ENCODE data around the gene FIGN.
A peak's percentile ranks its signal among the peaks of the same experiment; 100 is the strongest.

The FIGN gene, protein sequence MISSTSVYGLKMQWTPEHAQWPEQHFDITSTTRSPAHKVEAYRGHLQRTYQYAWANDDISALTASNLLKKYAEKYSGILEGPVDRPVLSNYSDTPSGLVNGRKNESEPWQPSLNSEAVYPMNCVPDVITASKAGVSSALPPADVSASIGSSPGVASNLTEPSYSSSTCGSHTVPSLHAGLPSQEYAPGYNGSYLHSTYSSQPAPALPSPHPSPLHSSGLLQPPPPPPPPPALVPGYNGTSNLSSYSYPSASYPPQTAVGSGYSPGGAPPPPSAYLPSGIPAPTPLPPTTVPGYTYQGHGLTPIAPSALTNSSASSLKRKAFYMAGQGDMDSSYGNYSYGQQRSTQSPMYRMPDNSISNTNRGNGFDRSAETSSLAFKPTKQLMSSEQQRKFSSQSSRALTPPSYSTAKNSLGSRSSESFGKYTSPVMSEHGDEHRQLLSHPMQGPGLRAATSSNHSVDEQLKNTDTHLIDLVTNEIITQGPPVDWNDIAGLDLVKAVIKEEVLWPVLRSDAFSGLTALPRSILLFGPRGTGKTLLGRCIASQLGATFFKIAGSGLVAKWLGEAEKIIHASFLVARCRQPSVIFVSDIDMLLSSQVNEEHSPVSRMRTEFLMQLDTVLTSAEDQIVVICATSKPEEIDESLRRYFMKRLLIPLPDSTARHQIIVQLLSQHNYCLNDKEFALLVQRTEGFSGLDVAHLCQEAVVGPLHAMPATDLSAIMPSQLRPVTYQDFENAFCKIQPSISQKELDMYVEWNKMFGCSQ

DNA sequence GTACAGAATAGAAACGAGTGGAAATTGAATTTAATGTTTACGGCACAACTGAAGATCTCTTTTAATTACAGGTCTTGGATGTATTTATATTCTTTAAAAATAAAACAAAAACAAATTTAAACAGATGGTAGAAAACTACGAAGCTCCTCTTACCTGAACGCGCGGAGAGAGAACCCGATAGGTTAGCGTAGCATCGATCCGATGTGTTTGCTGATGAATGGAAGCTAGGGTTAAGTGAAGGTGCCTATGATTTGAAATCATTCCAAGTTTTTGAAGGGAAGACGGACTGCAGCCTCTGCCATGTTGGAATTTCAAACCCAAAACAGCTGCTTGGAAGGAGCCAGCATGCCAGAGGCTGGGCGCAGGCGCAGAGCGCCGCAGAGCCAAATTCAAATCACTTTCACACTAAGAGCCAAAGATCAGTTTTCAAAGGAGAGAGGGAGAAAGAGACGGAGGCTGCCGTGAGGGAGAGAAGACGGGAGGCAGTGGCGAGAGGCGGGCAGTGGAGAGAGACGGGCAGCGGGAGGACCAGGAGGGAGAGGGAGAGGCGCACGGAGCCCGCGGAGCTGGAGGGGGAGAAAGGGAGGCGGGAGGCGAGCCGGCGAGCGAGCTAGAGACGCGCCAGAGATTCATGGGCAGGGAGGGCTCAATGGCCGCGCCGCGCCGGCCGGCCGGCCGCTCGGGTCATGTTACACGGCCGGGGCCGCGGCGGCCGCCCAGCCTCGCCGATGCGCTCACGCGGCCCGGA, at the start of gene FIGN:
TSS of gene FIGN (minus strand) at position 324 of the 748 bp plus-strand sequence. CDS start 1,081 bp downstream, outside the sequence.
- TF ChIP-seq, protein P1, sequence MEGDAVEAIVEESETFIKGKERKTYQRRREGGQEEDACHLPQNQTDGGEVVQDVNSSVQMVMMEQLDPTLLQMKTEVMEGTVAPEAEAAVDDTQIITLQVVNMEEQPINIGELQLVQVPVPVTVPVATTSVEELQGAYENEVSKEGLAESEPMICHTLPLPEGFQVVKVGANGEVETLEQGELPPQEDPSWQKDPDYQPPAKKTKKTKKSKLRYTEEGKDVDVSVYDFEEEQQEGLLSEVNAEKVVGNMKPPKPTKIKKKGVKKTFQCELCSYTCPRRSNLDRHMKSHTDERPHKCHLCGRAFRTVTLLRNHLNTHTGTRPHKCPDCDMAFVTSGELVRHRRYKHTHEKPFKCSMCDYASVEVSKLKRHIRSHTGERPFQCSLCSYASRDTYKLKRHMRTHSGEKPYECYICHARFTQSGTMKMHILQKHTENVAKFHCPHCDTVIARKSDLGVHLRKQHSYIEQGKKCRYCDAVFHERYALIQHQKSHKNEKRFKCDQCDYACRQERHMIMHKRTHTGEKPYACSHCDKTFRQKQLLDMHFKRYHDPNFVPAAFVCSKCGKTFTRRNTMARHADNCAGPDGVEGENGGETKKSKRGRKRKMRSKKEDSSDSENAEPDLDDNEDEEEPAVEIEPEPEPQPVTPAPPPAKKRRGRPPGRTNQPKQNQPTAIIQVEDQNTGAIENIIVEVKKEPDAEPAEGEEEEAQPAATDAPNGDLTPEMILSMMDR (IDR thresholded peaks at IDR 0.05; ENCODE audit: control insufficient read depth, extremely low read depth, insufficient read depth) = no peak
- DNase-seq (ENCODE audit: low read depth) = peak; percentile 34
- H3K4me3 ChIP-seq (ENCODE audit: low read depth, low read length) = peak within 1 kb of the TSS; percentile 65

DNA sequence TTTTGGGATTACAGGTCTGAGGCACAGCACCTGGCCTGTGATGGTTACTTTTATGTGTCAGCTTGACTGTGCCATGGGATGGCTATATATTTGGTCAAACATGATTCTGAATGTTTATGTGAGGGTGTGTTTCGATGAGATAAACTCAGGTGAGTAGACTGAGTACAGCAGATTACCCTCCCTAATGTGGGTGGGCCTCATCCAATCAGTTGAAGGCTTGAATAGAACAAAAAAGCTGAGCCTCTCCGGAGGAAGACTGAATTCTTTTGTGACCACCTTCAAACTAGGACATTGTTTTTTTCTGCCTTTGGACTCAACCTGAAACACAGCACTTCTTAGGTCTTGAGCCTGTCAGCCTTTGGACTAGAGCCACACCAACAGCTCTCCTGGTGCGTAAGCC, 49.4 kb upstream of the FIGN start:
- no peak for DNase-seq (ENCODE audit: low read depth)
- H3K4me3 ChIP-seq (ENCODE audit: low read depth, low read length) = no peak overlapping the region
- TF ChIP-seq, protein P1 (IDR thresholded peaks at IDR 0.05; ENCODE audit: control insufficient read depth, extremely low read depth, insufficient read depth) = no peak

DNA sequence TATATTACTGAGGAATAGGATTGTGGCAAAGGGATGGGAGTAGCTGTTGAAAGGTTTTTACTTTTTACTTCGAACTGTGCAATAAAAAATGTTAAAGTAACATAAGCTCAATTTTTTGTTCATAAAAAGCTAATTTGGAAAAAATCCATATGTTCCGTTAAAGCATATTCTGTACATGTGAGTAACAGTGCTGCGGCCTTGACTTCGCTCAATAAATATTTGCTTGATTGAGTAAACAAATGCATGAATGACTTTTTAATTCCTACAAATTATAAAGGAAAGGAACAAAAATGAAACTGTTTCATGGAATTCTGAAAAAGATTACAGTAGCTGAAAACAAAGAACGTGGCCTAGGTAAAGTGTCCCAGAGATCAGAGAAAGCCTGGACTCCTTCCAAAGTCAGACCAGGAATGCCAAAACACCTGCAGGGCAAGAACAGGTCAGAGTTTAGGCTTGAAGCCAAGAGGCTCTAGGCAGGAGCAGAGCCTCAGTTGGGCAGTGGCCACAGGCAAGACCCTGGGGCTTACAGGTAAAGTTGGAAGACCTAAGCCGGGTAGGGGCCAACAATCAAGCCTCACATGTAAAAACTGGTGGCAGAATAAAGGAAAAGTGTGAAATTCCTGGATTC, 44.3 kb upstream of the FIGN start:
- no peak overlapping the region for H3K4me3 ChIP-seq (ENCODE audit: low read depth, low read length)
- TF ChIP-seq, protein P1 (IDR thresholded peaks at IDR 0.05; ENCODE audit: control insufficient read depth, extremely low read depth, insufficient read depth) = no peak
- DNase-seq (ENCODE audit: low read depth) = peak; percentile 67

DNA sequence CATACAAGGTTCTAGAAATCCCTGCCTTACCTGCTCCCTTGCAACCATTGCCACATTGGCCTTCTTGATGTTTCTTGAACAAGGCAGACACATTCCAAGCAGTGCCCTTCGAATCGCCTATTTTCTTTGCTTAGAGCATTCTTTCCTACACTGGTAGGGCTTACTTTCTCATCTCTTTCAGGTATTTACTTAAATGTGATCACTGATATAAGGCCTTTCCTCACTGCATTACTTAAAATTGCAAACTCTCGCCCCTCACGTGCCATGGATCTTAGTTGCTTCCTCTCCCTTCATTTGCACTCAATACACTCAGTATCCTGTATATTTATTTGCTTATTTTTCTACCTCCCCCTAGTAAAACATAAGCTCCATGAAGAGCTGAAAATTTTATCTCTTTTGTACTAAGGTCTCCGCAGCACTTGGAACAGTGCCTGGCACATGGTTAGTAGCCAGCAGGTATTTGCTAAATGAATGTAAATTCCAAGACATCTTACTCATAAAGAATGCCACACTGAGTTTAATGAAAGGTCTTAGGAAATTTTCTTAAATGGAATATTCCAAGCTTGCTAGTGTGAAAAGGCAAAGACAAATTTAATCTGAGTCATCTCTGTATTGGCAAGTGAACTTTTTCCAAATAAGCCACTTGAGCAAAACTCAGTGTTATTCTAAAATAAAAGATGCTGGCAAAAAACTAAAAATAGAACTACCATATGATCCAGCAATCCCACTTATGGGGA, 42.4 kb upstream of the FIGN start:
- no peak for DNase-seq (ENCODE audit: low read depth)
- TF ChIP-seq, protein P1 (IDR thresholded peaks at IDR 0.05; ENCODE audit: control insufficient read depth, extremely low read depth, insufficient read depth) = no peak

DNA sequence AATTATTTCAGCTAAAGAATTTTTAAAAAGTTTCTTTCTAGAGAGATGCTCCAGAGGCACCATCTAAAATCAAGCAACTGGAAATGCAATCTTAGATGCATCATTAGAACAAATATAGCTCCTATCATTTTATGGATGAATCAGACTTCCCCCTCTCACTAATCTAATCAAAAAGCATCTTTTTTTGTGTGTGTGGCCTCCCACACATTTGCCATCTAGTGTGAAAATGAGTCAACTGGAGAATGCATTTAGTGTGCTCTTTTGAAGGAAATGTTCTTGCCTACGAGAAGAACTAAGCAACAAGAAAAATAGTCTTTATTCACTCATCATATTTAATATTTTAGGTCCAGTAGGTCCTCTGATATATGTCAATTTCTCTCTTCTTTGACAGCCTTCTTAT, 39.5 kb upstream of the FIGN start:
- H3K4me3 ChIP-seq (ENCODE audit: low read depth, low read length) = no peak overlapping the region
- TF ChIP-seq, protein P1 (IDR thresholded peaks at IDR 0.05; ENCODE audit: control insufficient read depth, extremely low read depth, insufficient read depth) = no peak
- no peak for DNase-seq (ENCODE audit: low read depth)

More for the DNA sequence above, 42.4 kb upstream of the FIGN start:
- H3K4me3 ChIP-seq (ENCODE audit: low read depth, low read length) = no peak overlapping the region

DNA sequence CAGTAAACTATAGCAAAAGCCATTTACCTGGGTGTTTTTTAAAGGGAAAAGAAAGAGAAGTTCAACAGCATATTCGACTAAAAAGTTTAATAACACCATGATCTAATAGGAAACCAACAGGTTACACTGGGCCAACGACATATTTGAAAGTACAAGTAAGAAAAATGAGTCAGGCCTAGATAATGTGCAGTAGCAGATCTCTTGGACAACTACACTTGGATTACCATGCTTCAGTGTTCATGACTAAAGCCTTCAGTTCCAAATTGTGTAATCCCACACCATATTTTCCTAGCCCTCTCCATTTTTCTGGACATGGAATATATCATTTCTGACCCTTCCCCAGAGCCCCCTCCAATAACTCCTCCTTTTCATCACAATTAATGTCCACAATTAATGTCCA, 39.1 kb upstream of the FIGN start:
- no peak overlapping the region for H3K4me3 ChIP-seq (ENCODE audit: low read depth, low read length)
- no peak for DNase-seq (ENCODE audit: low read depth)

More for the DNA sequence above, 39.1 kb upstream of the FIGN start:
- TF ChIP-seq, protein P1 (IDR thresholded peaks at IDR 0.05; ENCODE audit: control insufficient read depth, extremely low read depth, insufficient read depth) = no peak

All from LNCaP clone FGC (cell line).